ENCODE measurements around the gene KANSL1. TPM values are rescaled to one million over a fixed set of nuclear protein-coding genes. Genes with fewer than 3 reads are reported as not detected.

KANSL1 gene
- total and polyA plus RNA-seq, 2 of the 4 experiments (the other 2 are of a cell fraction), result 19.1 to 49.6 TPM

- H4K5ac ChIP-seq (ENCODE audit: low read depth, low read length), result no peak overlapping the region
- no peak overlapping the region for H3K4ac ChIP-seq (ENCODE audit: low read depth, low read length)
- H2AFZ ChIP-seq (replicated peaks; ENCODE audit: low read length, poor library complexity), result no peak overlapping the region
- no peak overlapping the region for H4K91ac ChIP-seq (ENCODE audit: insufficient read depth, low read depth, low read length)
- H2AK5ac ChIP-seq (ENCODE audit: low read depth, low read length), result no peak overlapping the region
- H2BK20ac ChIP-seq (ENCODE audit: low read depth, low read length), result no peak overlapping the region
- no peak overlapping the region for H3K18ac ChIP-seq (ENCODE audit: low read depth, low read length)
- DNase-seq, result no peak
- H3K27ac ChIP-seq (ENCODE audit: insufficient read depth, low read length), result no peak overlapping the region
- WGBS, 2 experiments (ENCODE audit: extremely low coverage in 2 of 2, insufficient read length in 1 of 2), result 77% methylated on average over 5 of the region's 9 CpGs; no CpG with 5 or more reads in 1 of the 2 experiments
- in situ Hi-C loops (cut with MboI; ENCODE audit: low sequenced_read_pairs), result no loop called here
- CTCF ChIA-PET, result no interaction called here
- no peak overlapping the region for H3K56ac ChIP-seq (ENCODE audit: extremely low read depth, insufficient read depth, low read length)
- no TSS peak for BruUV-seq (replicated peaks)
- H3K9ac ChIP-seq (ENCODE audit: low read depth, low read length), result no peak overlapping the region
- H3K9me1 ChIP-seq (ENCODE audit: insufficient read depth, low read length), result no peaks in the 10 kb centered on the region
- H3K27me3 ChIP-seq (ENCODE audit: control insufficient read depth, insufficient read depth, low read length), result peaks cover 12% of the 10 kb centered on the region; the same call in 1 of the 2 replicates
- no peak overlapping the region for H2AK9ac ChIP-seq (replicated peaks; ENCODE audit: low read depth, low read length, poor library complexity)
- POLR2A ChIA-PET (ENCODE audit: unreplicated experiment), result no interaction called here
- ATAC-seq (ENCODE audit: low read depth), result no peak
- no peak overlapping the region for H3K4me3 ChIP-seq (ENCODE audit: insufficient read depth, low read depth, low read length)
- H3K9me3 ChIP-seq (ENCODE audit: control insufficient read depth, insufficient read depth, low read length), result no peaks in the 10 kb centered on the region
- H3K14ac ChIP-seq (replicated peaks; ENCODE audit: low read depth, low read length), result no peak overlapping the region
- H4K20me1 ChIP-seq (ENCODE audit: insufficient read depth, low read length), result no peaks in the 10 kb centered on the region
- TF ChIP-seq MAZ (IDR thresholded peaks at IDR 0.05; ENCODE audit: borderline replicate concordance, low read depth, low read length), result no peak
- TF ChIP-seq, protein P1, sequence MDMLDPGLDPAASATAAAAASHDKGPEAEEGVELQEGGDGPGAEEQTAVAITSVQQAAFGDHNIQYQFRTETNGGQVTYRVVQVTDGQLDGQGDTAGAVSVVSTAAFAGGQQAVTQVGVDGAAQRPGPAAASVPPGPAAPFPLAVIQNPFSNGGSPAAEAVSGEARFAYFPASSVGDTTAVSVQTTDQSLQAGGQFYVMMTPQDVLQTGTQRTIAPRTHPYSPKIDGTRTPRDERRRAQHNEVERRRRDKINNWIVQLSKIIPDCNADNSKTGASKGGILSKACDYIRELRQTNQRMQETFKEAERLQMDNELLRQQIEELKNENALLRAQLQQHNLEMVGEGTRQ (IDR thresholded peaks at IDR 0.05; ENCODE audit: low read depth, low read length), result no peak
- no peak for TF ChIP-seq RAD21 (IDR thresholded peaks at IDR 0.05; ENCODE audit: low read length)
- no peak for TF ChIP-seq RCOR1 (IDR thresholded peaks at IDR 0.05; ENCODE audit: insufficient replicate concordance, low read length)
- TF ChIP-seq ELK1 (IDR thresholded peaks at IDR 0.05; ENCODE audit: borderline replicate concordance, low read depth, low read length), result no peak
- TF ChIP-seq BHLHE40 (IDR thresholded peaks at IDR 0.05; ENCODE audit: low read depth, low read length), result no peak
- no peak for TF ChIP-seq SMC3 (IDR thresholded peaks at IDR 0.05; ENCODE audit: low read depth, low read length)
- no peak for TF ChIP-seq CHD1 (IDR thresholded peaks at IDR 0.05; ENCODE audit: low read depth, low read length)
- TF ChIP-seq POLR2A (IDR thresholded peaks at IDR 0.05; ENCODE audit: low read depth, low read length), result no peak
- TF ChIP-seq MAFK (IDR thresholded peaks at IDR 0.05; ENCODE audit: low read depth, low read length), result no peak
- TF ChIP-seq NFE2L2 (IDR thresholded peaks at IDR 0.05; ENCODE audit: low read depth, low read length), result no peak
- no peak for TF ChIP-seq MXI1 (IDR thresholded peaks at IDR 0.05; ENCODE audit: borderline replicate concordance, low read depth, low read length)
- no peak for TF ChIP-seq CTCF (conservative IDR thresholded peaks at IDR 0.05; ENCODE audit: low read depth, low read length)
- no peak for TF ChIP-seq FOS (IDR thresholded peaks at IDR 0.05; ENCODE audit: low read depth, low read length)
- TF ChIP-seq RFX5 (IDR thresholded peaks at IDR 0.05; ENCODE audit: low read depth, low read length), result no peak
- no peak for TF ChIP-seq CEBPB (IDR thresholded peaks at IDR 0.05; ENCODE audit: low read depth, low read length)
- H2BK15ac ChIP-seq (ENCODE audit: low read depth, low read length), result no peak overlapping the region
- no peaks in the 10 kb centered on the region for H3K79me1 ChIP-seq (ENCODE audit: low read depth in 1 of 2, low read length in 2 of 2)
- no peak overlapping the region for H3K4me2 ChIP-seq (ENCODE audit: low read depth, low read length)
- H3K4me1 ChIP-seq (ENCODE audit: control insufficient read depth, insufficient read depth, low read length), result peaks cover 8% of the 10 kb centered on the region
- H4K8ac ChIP-seq (ENCODE audit: low read depth in 2 of 2, low read length in 2 of 2), result no peak overlapping the region
- H2BK5ac ChIP-seq (ENCODE audit: low read depth, low read length, poor library complexity, severe bottlenecking), result no peak overlapping the region
- H3K36me3 ChIP-seq (ENCODE audit: control insufficient read depth, insufficient read depth, low read length), result no peaks in the 10 kb centered on the region
- dilution Hi-C loops (cut with HindIII; ENCODE audit: low sequenced_read_pairs, unreplicated experiment), result no loop called here
- intact Hi-C loops (cut with micrococcal nuclease), result loop anchor here (10.0 kb wide), 1 partner anchor 285 kb away; no protein-coding TSS in a partner anchor
- no peak overlapping the region for H2BK120ac ChIP-seq (ENCODE audit: low read depth, low read length)
- no peak overlapping the region for H3K23ac ChIP-seq (ENCODE audit: low read depth, low read length)
These were observed 193.3 kb downstream of the KANSL1 start for GRCh38 chr17:45999900-46000290.

Measured in IMR-90 (cell line).